Neural cell (in vitro differentiated cells): ENCODE measurements around the gene TAP1. TPM values are rescaled to one million over a fixed set of nuclear protein-coding genes. Genes with fewer than 3 reads are reported as not detected.

Source experiments
- H2AFZ ChIP-seq: fragments of 200-600, 300-800 bp; sonication (generic), shearing (Covaris generic); 2 replicates; pipeline ENCODE4 v1.6.0; 2014; ENCODE audit warnings: low read depth, mild to moderate bottlenecking, antibody characterized with exemption, low read length, moderate library complexity
- H3F3A ChIP-seq: fragments of 200-600 bp; shearing (Covaris generic); 2 replicates; pipeline ENCODE4 v1.6.1; 2016; ENCODE audit warnings: mild to moderate bottlenecking, moderate library complexity, mixed read lengths, antibody characterized with exemption, low read length; ENCODE audit not compliant: insufficient read depth, poor library complexity, severe bottlenecking
- H3K27ac ChIP-seq: fragments of 200-600, 300-800 bp; sonication (generic), shearing (Covaris generic); 2 replicates; pipeline ENCODE4 v1.5.1; 2014; ENCODE audit warnings: mild to moderate bottlenecking, low read length, moderate library complexity
- H3K27me3 ChIP-seq: fragments of 300-800, 200-600 bp; sonication (generic), shearing (Covaris generic); 2 replicates; pipeline ENCODE4 v1.6.0; 2014; ENCODE audit warnings: mild to moderate bottlenecking, low read depth, low read length, moderate library complexity; ENCODE audit not compliant: insufficient read depth
- H3K36me3 ChIP-seq: fragments of 300-800, 200-600 bp; sonication (generic), shearing (Covaris generic); 2 replicates; pipeline ENCODE4 v1.5.1; 2014; ENCODE audit warnings: mild to moderate bottlenecking, antibody characterized with exemption, low read length, moderate library complexity; ENCODE audit not compliant: insufficient read depth
- H3K4me2 ChIP-seq: fragments of 300-800, 200-600 bp; sonication (generic), shearing (Covaris generic); 2 replicates; pipeline ENCODE4 v1.6.0; 2014; ENCODE audit warnings: mild to moderate bottlenecking, low read length
- H3K4me3 ChIP-seq: fragments of 300-800, 200-600 bp; sonication (generic), shearing (Covaris generic); 2 replicates; pipeline ENCODE4 v1.5.1; 2014; ENCODE audit warnings: mild to moderate bottlenecking, low read length, moderate library complexity
- H3K79me2 ChIP-seq: fragments of 200-600 bp; shearing (Covaris generic); replicated peaks from 2 replicates; pipeline ENCODE4 v1.6.0; 2014; ENCODE audit warnings: mild to moderate bottlenecking, low read length, moderate library complexity; ENCODE audit not compliant: insufficient read depth
- H3K9ac ChIP-seq: fragments of 300-800, 200-600 bp; sonication (generic), shearing (Covaris generic); 2 replicates; pipeline ENCODE4 v1.6.1; 2016; ENCODE audit warnings: mild to moderate bottlenecking, low read length, mixed read lengths
- H3K9me2 ChIP-seq: fragments of 200-600 bp; shearing (Covaris generic); 2 replicates; pipeline ENCODE4 v1.6.1; 2016; ENCODE audit warnings: mild to moderate bottlenecking, low read length, mixed read lengths; ENCODE audit not compliant: insufficient read depth
- H3K9me3 ChIP-seq: fragments of 200-600, 300-800 bp; sonication (generic), shearing (Covaris generic); 2 replicates; pipeline ENCODE4 v1.6.1; 2016; ENCODE audit warnings: mild to moderate bottlenecking, mixed run types, low read length, moderate library complexity, mixed read lengths
- H4K20me1 ChIP-seq: fragments of 200-600 bp; shearing (Covaris generic); 2 replicates; pipeline ENCODE4 v1.6.1; 2016; ENCODE audit warnings: mild to moderate bottlenecking, mixed run types; ENCODE audit not compliant: insufficient read depth
- CTCF ChIP-seq: fragments of 450-650 bp; IDR thresholded peaks from 2 replicates; pipeline ENCODE4 v1.5.1; 2014; ENCODE audit warnings: antibody characterized with exemption, mild to moderate bottlenecking, moderate library complexity; ENCODE audit not compliant: poor library complexity, severe bottlenecking
- EP300 ChIP-seq: fragments of 450-650 bp; conservative IDR thresholded peaks from 2 replicates; pipeline ENCODE4 v1.6.1; 2014; ENCODE audit warnings: antibody characterized with exemption, mild to moderate bottlenecking, moderate library complexity; ENCODE audit not compliant: poor library complexity, severe bottlenecking
- EZH2 ChIP-seq: fragments of 200-600, 300-800 bp; shearing (Covaris generic), sonication (generic); IDR thresholded peaks from 2 replicates; pipeline ENCODE4 v1.6.1; 2014; ENCODE audit warnings: antibody characterized with exemption, low read length, borderline replicate concordance, mild to moderate bottlenecking; ENCODE audit not compliant: insufficient read depth, poor library complexity, severe bottlenecking
- MXI1 ChIP-seq: fragments of 450-650 bp; conservative IDR thresholded peaks from 2 replicates; pipeline ENCODE4 v1.6.1; 2014; ENCODE audit warnings: antibody characterized with exemption, mild to moderate bottlenecking; ENCODE audit not compliant: poor library complexity, severe bottlenecking
- POLR2AphosphoS5 ChIP-seq: IDR thresholded peaks from 2 replicates; pipeline ENCODE4 v1.6.1; 2012
- RAD21 ChIP-seq: fragments of 450-650 bp; conservative IDR thresholded peaks from 2 replicates; pipeline ENCODE4 v1.6.1; 2014; ENCODE audit warnings: antibody characterized with exemption, mild to moderate bottlenecking, moderate library complexity
- REST ChIP-seq: IDR thresholded peaks from 2 replicates; pipeline ENCODE4 v1.6.1; 2012; ENCODE audit warnings: borderline replicate concordance
- SMC3 ChIP-seq: fragments of 450-650 bp; conservative IDR thresholded peaks from 2 replicates; pipeline ENCODE4 v1.6.1; 2014; ENCODE audit warnings: antibody characterized with exemption, mild to moderate bottlenecking, moderate library complexity; ENCODE audit not compliant: poor library complexity
- TAF1 ChIP-seq: IDR thresholded peaks from 2 replicates; pipeline ENCODE4 v1.6.1; 2012; ENCODE audit warnings: low read depth
- polyA plus RNA-seq: library from polyadenylated mRNA; depleted of rRNA; stranded (reverse); fragments of >200 nt; gene quantifications from 2 replicates; pipeline ENCODE4 v1.2.3, GENCODE V29; 2014

TAP1 gene
- polyA plus RNA-seq, 1 donor from 2014 or later = not detected

GRCh38 chr6:32885698-32886286 lies 32.3 kb upstream of the TAP1 start:
- Histone ChIP-seq H3K9me2 (no peaks in the 10 kb centered on the region), H3K27ac (no peak overlapping the region), H2AFZ (no peak overlapping the region), H3K36me3 (no peaks in the 10 kb centered on the region), H4K20me1 (no peaks in the 10 kb centered on the region), H3K9me3 (no peaks in the 10 kb centered on the region), H3K9ac (no peak overlapping the region), H3K4me3 (no peak overlapping the region), H3F3A (no peaks in the 10 kb centered on the region), H3K4me2 (no peak overlapping the region), H3K27me3 (no peaks in the 10 kb centered on the region), H3K79me2 (no peaks in the 10 kb centered on the region)
- TF ChIP-seq MXI1 = no peak
- TF ChIP-seq EP300 = no peak
- TF ChIP-seq SMC3 = peak; percentile 90
- TF ChIP-seq RAD21 = peak; percentile 86
- no peak for TF ChIP-seq REST
- peak; percentile 85 for TF ChIP-seq CTCF

DNA sequence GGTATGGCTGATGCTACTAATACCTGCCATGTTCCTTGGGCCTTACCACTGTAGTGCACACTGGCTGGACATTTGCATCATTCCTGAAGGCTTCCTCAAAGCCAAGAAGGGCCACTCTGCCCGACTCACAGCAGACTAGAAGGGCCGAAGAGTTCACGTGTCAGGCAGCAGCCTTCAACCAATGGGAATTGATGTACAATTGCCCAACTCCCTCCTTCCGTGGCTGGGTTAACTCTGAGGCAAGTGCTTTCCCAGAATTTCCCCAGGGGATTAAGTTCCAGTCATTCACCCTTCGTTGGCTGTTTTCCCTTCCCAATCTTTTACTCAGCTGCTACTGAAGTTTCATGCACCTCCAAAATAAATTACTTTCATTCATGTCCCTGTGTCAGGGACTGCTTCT lies 30.3 kb upstream of the TAP1 start:
- no peak overlapping the region for H3K9ac ChIP-seq

More for the DNA sequence above, 30.3 kb upstream of the TAP1 start:
- H4K20me1 ChIP-seq = no peaks in the 10 kb centered on the region
- H3K79me2 ChIP-seq = no peaks in the 10 kb centered on the region
- H3K27me3 ChIP-seq = no peaks in the 10 kb centered on the region
- H3K4me2 ChIP-seq = no peak overlapping the region
- H3K36me3 ChIP-seq = no peaks in the 10 kb centered on the region
- TF ChIP-seq SMC3 (no peak), TAF1 (no peak), EP300 (no peak), POLR2AphosphoS5 (no peak), RAD21 (no peak), REST (no peak), EZH2 (no peak), CTCF (no peak), MXI1 (no peak)
- no peaks in the 10 kb centered on the region for H3K9me2 ChIP-seq
- no peak overlapping the region for H3K27ac ChIP-seq
- no peak overlapping the region for H3K4me3 ChIP-seq
- no peaks in the 10 kb centered on the region for H3F3A ChIP-seq
- H2AFZ ChIP-seq = no peak overlapping the region
- no peaks in the 10 kb centered on the region for H3K9me3 ChIP-seq
